ENCODE results near the gene FOXQ1. TPM values are rescaled to one million over a fixed set of nuclear protein-coding genes. Genes with fewer than 3 reads are reported as not detected.

The FOXQ1 gene
- total RNA-seq, 3 donors from 2014 or later, result 0.23 to 0.60 (median 0.58) TPM

DNA sequence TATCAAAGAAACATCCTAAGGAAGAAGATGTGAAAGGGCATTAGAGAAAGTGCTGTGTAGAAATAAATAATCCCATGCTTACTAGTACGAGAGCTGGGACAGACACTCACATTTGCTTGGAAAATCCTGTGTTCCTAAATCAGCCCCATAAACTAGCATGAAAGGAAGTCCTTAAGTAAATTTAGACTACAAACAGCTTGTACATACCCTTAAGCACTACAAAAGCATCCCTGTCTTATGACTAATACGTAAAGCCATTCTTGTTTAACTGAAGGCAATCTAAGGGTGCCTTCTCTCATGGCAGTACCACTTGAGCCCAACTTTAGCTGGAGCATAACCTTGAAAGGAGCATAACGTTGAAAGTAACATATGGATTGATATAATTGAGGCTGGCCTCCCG is 15.4 kb upstream of the FOXQ1 start:
- Histone ChIP-seq H3K9me3 (no peaks in the 10 kb centered on the region), H3K4me3 (no peak overlapping the region), H3K36me3 (ENCODE audit: low read depth) (no peaks in the 10 kb centered on the region), H3K4me1 (ENCODE audit: low read depth) (no peaks in the 10 kb centered on the region)
- TF ChIP-seq, protein P1, sequence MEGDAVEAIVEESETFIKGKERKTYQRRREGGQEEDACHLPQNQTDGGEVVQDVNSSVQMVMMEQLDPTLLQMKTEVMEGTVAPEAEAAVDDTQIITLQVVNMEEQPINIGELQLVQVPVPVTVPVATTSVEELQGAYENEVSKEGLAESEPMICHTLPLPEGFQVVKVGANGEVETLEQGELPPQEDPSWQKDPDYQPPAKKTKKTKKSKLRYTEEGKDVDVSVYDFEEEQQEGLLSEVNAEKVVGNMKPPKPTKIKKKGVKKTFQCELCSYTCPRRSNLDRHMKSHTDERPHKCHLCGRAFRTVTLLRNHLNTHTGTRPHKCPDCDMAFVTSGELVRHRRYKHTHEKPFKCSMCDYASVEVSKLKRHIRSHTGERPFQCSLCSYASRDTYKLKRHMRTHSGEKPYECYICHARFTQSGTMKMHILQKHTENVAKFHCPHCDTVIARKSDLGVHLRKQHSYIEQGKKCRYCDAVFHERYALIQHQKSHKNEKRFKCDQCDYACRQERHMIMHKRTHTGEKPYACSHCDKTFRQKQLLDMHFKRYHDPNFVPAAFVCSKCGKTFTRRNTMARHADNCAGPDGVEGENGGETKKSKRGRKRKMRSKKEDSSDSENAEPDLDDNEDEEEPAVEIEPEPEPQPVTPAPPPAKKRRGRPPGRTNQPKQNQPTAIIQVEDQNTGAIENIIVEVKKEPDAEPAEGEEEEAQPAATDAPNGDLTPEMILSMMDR (IDR thresholded peaks at IDR 0.05), result no peak
- intact Hi-C loops (cut with DNase I, micrococcal nuclease), result no loop called here
- DNase-seq, result no peak
- ATAC-seq, result no peak

DNA sequence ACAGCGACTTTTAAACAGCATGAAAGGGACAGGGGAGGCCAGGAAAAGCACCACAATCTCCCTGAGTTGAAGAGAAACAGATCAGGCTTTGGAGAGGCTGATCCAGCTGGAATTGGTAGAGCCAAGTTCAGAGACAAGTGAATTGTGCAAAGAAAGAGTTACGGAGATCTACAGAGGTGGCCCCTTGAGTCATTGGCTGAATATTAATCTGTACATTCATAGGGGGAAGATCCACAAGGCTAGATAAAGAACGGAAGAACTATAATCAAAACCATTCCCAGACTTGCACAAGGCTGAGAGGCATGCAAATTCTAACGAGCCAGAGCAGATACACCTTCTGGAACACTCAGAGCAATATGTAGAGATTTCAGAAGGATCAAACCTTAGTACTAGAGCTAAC is 14.2 kb upstream of the FOXQ1 start:
- Histone ChIP-seq H3K4me3 (no peak overlapping the region), H3K9me3 (no peaks in the 10 kb centered on the region), H3K36me3 (ENCODE audit: low read depth) (no peaks in the 10 kb centered on the region), H3K4me1 (ENCODE audit: low read depth) (no peaks in the 10 kb centered on the region)
- no peak for DNase-seq
- intact Hi-C loops (cut with DNase I, micrococcal nuclease), result no loop called here
- TF ChIP-seq, protein P1 (IDR thresholded peaks at IDR 0.05), result no peak
- no peak for ATAC-seq

DNA sequence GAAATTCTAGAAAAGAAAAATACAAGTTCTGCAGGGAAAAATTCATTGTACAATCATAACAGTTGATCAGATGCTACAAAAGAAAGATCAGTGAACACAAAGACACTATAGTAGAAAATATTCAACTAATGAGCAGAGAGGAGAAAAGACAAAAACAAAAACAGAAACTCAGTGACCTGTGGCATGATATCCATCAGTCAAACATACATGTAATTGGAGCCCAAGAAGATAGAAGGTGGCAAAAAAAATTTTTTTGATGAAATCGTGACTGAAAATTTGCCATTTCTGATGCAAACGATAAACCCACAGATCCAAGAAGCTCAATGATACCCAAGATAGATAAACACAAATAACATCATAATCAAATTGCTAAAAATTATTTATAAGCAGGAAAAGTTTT is 13.1 kb upstream of the FOXQ1 start:
- ATAC-seq, result no peak
- Histone ChIP-seq H3K9me3 (no peaks in the 10 kb centered on the region), H3K4me3 (no peak overlapping the region), H3K36me3 (ENCODE audit: low read depth) (no peaks in the 10 kb centered on the region), H3K4me1 (ENCODE audit: low read depth) (no peaks in the 10 kb centered on the region)
- no peak for DNase-seq
- TF ChIP-seq, protein P1 (IDR thresholded peaks at IDR 0.05), result no peak
- intact Hi-C loops (cut with DNase I, micrococcal nuclease), result no loop called here

DNA sequence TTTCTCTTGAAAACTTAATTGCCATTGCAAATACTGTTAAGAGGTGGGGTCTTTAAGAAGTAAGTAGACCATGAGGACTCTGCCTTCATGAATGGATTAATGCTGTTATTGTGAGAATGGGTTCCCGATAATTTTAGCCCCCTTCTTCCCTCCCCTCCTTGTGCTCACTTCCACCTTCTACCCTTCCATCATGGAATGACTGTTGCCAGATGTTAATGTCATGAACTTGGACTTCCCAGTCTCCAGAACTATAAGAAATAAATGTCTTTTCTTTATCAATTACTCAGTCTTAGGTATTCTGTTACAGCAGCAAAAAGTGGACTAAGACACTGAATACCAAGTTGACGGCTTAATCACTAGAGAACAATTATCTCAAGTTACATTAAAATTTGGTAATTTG is 5.8 kb upstream of the FOXQ1 start:
- intact Hi-C loops (cut with DNase I, micrococcal nuclease), result no loop called here
- H3K4me1 ChIP-seq (ENCODE audit: low read depth), result no peaks in the 10 kb centered on the region
- ATAC-seq, result no peak

DNA sequence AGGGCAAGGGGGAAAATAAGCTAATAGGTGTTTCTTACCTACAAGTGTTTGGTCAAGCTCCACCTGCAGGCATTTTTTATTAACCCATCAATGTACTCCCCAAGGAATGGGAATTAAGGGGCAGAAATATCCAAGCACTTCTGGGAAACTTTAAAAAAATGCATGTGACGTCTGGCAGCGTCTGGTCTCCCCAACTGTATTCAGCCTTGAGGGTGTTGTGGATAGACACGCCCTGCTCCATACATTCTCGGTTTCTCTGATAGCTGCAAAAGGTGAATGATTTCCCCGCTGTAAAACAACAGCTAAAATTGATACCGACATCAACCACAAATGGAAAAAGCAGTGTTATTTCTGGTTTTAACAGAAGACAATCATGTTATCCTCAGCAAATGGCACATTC is 2.5 kb upstream of the FOXQ1 start:
- H3K36me3 ChIP-seq (ENCODE audit: low read depth), result no peaks in the 10 kb centered on the region
- no peak for DNase-seq
- no peak for ATAC-seq

More for the DNA sequence above, 5.8 kb upstream of the FOXQ1 start:
- Histone ChIP-seq H3K9me3 (no peaks in the 10 kb centered on the region), H3K4me3 (no peak overlapping the region), H3K36me3 (ENCODE audit: low read depth) (no peaks in the 10 kb centered on the region)
- TF ChIP-seq, protein P1 (IDR thresholded peaks at IDR 0.05), result no peak
- DNase-seq, result no peak

More for the DNA sequence above, 2.5 kb upstream of the FOXQ1 start:
- intact Hi-C loops (cut with DNase I, micrococcal nuclease), result no loop called here
- TF ChIP-seq, protein P1 (IDR thresholded peaks at IDR 0.05), result no peak
- H3K9me3 ChIP-seq, result no peaks in the 10 kb centered on the region
- no peak overlapping the region for H3K4me3 ChIP-seq
- H3K4me1 ChIP-seq (ENCODE audit: low read depth), result peaks cover 12% of the 10 kb centered on the region
